ENCODE data around the gene RNU6-9.

Gene RNU6-9

DNA sequence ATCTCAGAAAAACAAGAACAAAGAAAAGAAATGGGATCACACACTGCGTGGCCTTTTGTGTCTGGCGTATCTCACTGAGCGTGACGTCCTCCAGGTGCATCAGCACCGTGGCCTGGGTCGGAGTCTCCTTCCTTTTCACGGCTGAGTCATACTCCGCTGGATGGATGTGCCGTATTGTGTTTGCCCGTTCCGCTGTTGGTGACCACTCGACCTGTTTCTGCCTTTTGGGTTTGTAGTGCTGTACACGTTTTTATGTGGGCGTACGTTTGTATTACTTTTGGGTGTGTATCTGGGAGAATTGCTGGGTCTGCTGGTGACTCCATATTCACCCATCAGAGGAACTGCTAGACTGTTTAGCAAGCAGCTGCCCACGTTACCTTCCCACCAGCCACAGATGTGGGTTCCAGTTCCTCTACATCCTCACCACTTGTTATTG lies 44.0 kb downstream of the RNU6-9 start:
- DNase-seq, result no peak

GRCh38 chr19:938233-938923 lies 45.1 kb downstream of the RNU6-9 start:
- no peak for DNase-seq

- DNase-seq, result no peak
Observed at GRCh38 chr19:939439-939838, 46.2 kb downstream of the RNU6-9 start.

GRCh38 chr19:939922-940321 lies 46.6 kb downstream of the RNU6-9 start:
- DNase-seq, result no peak

DNA sequence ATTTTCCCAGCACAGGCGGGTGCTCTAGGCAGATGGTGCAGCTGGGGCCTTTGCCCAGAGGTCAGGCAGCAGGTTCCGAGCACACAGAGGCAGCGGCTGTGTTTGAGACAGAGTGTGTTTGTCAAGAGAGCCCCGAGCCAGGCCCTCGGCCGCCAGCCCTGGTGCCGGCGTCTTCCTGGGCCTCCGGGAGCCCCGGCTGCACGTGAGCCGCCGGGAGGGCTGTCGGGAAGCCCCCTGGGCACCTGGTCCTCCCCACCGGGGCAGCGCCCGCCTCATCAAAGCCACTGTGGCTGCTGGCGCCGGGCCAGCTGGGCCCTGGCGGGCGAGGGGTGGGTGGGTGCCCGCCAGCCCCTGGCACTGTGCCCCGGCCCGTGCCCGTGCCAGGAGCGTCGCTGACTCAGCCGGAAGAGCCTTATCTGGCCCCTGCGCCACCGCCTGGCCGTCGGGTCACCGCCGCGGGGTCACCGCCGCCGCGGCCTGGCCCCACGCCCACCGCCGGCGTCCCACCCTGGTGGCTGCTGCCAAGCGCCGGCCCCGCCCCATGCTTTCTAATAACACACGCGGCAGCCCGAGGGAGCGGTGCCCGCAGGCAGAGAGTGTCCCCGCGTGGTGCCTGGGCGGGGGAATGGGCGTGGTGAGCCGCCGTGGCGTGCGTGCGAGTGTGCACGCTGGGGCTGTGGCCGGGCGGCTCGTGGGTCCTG lies 47.5 kb downstream of the RNU6-9 start:
- DNase-seq, result peak; percentile 41 to 53

DNA sequence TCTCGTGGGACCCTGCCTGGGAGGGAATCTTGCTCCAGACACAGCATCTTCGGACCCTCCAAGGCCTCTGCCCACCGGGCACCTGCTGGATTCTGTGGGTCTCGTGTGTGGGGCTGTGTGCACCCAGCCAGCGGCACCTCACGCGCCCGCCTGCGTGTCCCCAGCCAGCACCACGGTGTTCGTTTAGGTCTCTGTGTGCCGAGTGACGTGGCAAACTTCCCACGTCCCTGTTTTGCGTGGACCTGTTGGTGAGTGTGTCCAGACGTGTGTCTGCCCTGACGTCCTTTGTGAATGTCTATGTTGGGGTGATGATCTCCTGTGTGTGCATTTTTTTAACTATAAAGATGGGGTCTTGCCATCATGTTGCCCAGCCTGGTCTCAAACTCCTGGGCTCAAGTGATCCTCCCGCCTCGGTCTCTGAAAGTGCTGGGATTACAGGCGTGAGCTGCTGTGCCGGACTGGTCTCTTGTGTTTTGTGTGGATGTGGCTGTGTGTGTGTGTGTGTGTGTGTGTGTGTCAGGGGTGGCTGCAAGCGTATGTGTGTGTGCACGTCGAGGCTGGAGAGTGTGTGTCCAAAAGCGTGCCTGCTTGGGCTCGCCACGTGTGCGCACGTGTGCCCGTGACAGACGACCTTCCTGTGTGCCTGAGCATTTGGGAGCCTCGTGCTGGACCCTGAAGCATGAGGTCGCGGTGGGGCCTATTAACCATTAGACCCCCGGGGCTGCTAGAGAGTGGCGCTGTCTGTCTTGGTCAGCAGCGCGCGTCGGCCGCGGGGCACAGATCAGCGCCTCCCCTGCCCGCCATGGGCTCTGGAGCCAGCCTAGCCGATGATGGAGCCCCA lies 48.2 kb downstream of the RNU6-9 start:
- no peak for DNase-seq

DNA sequence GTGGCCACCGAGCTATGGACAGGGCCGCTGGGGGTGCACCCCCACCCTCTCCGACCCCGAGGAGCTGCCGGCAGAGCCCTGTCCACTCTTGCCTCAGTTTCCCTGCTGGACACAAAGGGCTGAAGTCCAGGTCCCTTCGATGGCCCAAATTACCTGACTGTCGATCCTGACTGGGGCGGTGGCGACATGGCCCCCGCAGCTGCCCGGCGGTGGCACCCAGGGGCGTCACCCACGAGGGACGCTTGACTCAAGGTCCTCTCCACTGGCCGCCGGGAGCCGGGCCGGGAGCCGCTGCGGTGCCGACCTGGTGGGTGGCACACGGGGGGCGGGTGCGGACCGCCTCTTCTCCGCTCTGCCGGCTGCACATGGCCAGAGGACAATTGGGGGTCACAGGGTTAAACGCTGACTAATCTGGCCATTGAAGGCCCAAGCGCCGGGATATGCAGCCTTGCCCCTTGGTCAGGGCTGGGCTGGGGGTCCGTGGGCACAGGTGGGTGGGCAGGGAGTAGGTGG lies 48.9 kb downstream of the RNU6-9 start:
- DNase-seq, result no peak

All from stimulated activated CD4-positive, alpha-beta T cell treated with anti-CD3 and anti-CD28 coated beads, Interleukin-2, amount 100 ng/mL, for 48 hours (primary cell).